Gastroesophageal sphincter (tissue), 3 donors: ENCODE measurements around the gene SARM1.

Experiments
- CTCF ChIP-seq, 4 experiments: fragments of 200-600 bp in 2 of 4; fragments of 450-650 bp in 2 of 4; sonication (generic) in 1 of 4; IDR thresholded peaks; one replicate each; pipeline ENCODE4 v1.5.1; 2017 to 2019; ENCODE audit warnings: antibody characterized with exemption in 4 of 4, mild to moderate bottlenecking in 2 of 4, moderate library complexity in 2 of 4
- EP300 ChIP-seq: sonication (generic); formaldehyde crosslinking; IDR thresholded peaks from one replicate; pipeline ENCODE4 v1.6.1; 2017; ENCODE audit warnings: antibody characterized with exemption, mild to moderate bottlenecking
- POLR2A ChIP-seq, 2 donors: fragments of 450-650 bp; IDR thresholded peaks; one replicate each; pipeline ENCODE4 v1.6.1; 2017; ENCODE audit warnings: antibody characterized with exemption in 2 of 2, mild to moderate bottlenecking in 2 of 2, moderate library complexity in 1 of 2

DNA sequence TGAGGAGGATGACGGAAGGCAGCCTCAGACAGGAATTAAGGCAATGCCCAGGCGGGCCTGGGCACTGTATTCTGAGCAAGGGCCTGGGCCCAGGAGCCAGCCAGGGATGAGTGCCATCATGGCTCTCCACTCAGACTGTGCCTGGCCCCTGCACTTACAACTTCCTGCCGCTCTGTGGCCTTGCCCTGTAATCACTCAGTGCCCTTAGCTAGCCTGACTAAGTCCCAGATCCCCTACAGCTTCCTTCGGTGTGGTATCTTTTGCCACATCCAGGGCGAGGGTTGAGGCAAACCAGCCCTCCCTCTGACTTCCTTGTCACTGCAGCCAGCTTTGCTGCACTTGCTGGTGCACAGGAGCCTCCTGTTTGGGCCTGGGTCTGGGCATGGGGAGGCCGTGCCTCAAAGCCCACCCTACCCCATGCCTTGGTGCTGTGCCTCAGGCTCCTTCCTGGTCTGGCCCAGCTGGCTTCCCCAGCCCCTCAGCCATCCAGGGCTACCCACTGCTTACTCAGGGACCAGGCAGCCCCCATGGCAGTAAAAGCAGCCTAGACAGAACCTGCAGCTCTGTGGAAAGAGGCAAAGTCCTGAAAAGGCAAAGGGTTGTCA, 25.2 kb downstream of the SARM1 start:
- TF ChIP-seq CTCF (IDR thresholded peaks at IDR 0.05) (no peak), EP300 (no peak), POLR2A (IDR thresholded peaks at IDR 0.05) (no peak)
